ENCODE data around the gene MOB1B. TPM values are rescaled to one million over a fixed set of nuclear protein-coding genes. Genes with fewer than 3 reads are reported as not detected.
"Not testable (repeated sequence)": the region's sequence is repeated elsewhere in the genome, so short reads cannot be mapped to it uniquely, and the experiment has no call there.

MOB1B gene
- total RNA-seq, 2 donors from 2014 or later: 13.6 to 19.7 TPM

DNA sequence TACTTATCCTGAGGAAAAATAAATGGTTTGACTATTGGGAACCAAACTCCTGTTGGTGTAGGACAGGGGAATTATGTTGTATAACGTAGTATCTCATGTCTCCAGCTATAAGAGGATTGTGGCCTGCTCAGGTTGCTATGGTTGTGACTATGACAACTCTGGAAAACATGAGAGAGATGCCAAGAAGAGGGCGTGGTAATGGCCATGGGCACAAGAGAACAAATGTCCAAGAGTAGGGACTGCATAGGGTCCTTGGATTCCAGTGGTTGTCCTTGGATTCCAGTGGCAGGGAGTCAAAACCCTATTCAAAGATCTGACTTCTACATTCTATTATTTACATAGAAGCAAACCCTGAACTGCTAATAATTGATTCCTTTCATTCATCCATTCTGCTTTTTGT lies 6.8 kb upstream of the MOB1B start:
- DNase-seq (ENCODE audit: low spot score): no peak
- no peaks in the 10 kb centered on the region for H3K27me3 ChIP-seq (replicated peaks; ENCODE audit: insufficient read depth)
- H3K4me1 ChIP-seq (replicated peaks): no peaks in the 10 kb centered on the region
- no peak overlapping the region for H3K27ac ChIP-seq
- intact Hi-C loops (cut with DNase I): loop anchor here (10.0 kb wide), 1 partner anchor 51 kb away; no protein-coding TSS in a partner anchor
- H3K9me3 ChIP-seq: no peaks in the 10 kb centered on the region
- WGBS: 76% methylated on average over 2 of the region's 2 CpGs
- TF ChIP-seq POLR2AphosphoS5 (IDR thresholded peaks at IDR 0.05) (no peak), POLR2A (IDR thresholded peaks at IDR 0.05) (no peak)
- TF ChIP-seq, protein P1, sequence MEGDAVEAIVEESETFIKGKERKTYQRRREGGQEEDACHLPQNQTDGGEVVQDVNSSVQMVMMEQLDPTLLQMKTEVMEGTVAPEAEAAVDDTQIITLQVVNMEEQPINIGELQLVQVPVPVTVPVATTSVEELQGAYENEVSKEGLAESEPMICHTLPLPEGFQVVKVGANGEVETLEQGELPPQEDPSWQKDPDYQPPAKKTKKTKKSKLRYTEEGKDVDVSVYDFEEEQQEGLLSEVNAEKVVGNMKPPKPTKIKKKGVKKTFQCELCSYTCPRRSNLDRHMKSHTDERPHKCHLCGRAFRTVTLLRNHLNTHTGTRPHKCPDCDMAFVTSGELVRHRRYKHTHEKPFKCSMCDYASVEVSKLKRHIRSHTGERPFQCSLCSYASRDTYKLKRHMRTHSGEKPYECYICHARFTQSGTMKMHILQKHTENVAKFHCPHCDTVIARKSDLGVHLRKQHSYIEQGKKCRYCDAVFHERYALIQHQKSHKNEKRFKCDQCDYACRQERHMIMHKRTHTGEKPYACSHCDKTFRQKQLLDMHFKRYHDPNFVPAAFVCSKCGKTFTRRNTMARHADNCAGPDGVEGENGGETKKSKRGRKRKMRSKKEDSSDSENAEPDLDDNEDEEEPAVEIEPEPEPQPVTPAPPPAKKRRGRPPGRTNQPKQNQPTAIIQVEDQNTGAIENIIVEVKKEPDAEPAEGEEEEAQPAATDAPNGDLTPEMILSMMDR (IDR thresholded peaks at IDR 0.05): no peak
- no peak overlapping the region for H3K4me3 ChIP-seq
- H3K36me3 ChIP-seq: no peaks in the 10 kb centered on the region

DNA sequence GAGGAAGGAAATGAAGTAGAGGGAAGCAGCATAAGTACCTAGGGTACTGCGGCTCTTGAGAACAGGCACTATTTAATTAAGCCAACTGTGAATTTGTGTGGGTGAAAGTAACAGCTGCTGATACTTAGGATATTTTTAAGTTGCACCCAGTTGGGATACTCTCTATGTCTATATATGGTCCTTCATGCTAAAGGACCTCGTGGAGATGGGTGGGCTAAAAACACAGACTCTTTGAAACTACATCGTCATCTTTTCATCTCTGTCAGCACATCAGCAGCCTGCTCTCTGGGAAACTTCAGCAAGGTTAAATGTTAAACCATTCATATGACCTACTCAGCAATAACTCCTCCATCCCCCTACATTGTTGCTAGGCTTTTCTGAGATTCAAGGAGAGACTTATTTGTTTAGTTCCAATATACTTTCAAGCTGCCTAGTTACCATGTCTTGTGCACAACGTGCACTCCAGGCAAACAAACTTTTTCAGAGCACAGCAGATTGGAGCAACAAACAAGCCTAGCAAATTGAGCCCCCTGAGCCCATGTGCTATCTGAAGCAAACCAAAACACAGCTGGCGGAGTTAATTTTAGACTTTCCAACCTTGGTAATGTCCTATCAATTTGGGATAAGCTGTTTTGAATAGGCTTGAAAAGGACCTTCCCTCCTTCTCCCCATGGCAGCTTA lies 6.2 kb upstream of the MOB1B start:
- no peaks in the 10 kb centered on the region for H3K36me3 ChIP-seq
- H3K27ac ChIP-seq: no peak overlapping the region
- no peaks in the 10 kb centered on the region for H3K4me1 ChIP-seq (replicated peaks)
- no peaks in the 10 kb centered on the region for H3K9me3 ChIP-seq
- no peaks in the 10 kb centered on the region for H3K27me3 ChIP-seq (replicated peaks; ENCODE audit: insufficient read depth)
- DNase-seq (ENCODE audit: low spot score): no peak
- TF ChIP-seq, protein P1 (IDR thresholded peaks at IDR 0.05): no peak
- TF ChIP-seq POLR2AphosphoS5 (IDR thresholded peaks at IDR 0.05) (no peak), POLR2A (IDR thresholded peaks at IDR 0.05) (no peak)
- WGBS: 48% methylated on average over 5 of the region's 5 CpGs
- intact Hi-C loops (cut with DNase I): loop anchor here (10.0 kb wide), 1 partner anchor 51 kb away; no protein-coding TSS in a partner anchor
- no peak overlapping the region for H3K4me3 ChIP-seq

DNA sequence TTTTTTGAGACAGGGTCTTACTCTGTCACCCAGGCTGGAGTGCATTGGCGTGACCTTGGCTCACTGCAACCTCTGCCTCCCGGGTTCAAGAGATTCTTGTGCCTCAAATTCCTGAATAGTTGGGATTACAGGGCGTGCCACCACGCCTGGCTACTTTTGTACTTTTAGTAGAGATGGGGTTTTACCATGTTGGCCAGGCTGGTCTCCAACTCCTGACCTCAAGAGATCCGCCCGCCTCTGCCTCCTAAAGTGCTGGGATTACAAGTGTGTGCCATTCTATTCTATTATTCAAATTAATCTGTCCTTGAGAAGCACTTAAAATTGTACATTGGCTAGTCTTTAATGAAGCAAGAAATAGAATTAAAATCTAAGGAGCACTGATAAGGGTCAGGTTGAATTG lies 3.6 kb upstream of the MOB1B start:
- H3K27ac ChIP-seq; H3K4me1 ChIP-seq (replicated peaks); H3K9me3 ChIP-seq; DNase-seq (ENCODE audit: low spot score); H3K27me3 ChIP-seq (replicated peaks; ENCODE audit: insufficient read depth); H3K4me3 ChIP-seq; H3K36me3 ChIP-seq: not testable (repeated sequence)
- intact Hi-C loops (cut with DNase I): loop anchor here (10.0 kb wide), 1 partner anchor 54 kb away; no protein-coding TSS in a partner anchor
- 95% methylated on average over 6 of the region's 6 CpGs for WGBS

DNA sequence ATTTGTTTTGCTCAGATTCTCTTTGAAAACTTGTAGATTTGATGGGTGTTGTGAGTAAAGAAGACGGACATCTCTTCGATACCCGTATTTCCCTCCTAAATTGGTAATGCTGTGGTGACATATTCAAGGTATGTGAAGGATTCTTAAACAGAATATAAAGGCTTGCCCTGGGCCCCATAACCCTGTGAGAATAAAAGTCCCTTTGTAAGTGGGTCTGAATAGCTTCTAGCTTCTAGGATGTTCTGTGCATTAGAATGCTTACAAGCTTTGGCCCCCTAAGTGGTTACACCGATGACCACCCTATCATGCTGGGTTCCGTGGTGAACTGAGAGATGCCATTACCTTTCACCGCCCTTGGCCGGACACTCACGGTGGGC lies 574 bp upstream of the MOB1B start:
- Histone ChIP-seq H3K27me3 (replicated peaks; ENCODE audit: insufficient read depth) (no peaks in the 10 kb centered on the region), H3K36me3 (no peaks in the 10 kb centered on the region), H3K9me3 (no peaks in the 10 kb centered on the region), H3K4me3 (peak overlapping the region; percentile 72 to 91), H3K4me1 (replicated peaks) (no peaks in the 10 kb centered on the region), H3K27ac (peak overlapping the region; percentile 83 to 89)
- 13% methylated on average over 8 of the region's 8 CpGs for WGBS
- peak; percentile 4 for DNase-seq (ENCODE audit: low spot score)
- intact Hi-C loops (cut with DNase I): loop anchor here (10.0 kb wide), 1 partner anchor 93 kb away; the partner anchor contains the start of gene DCK
- no peak for TF ChIP-seq POLR2AphosphoS5 (IDR thresholded peaks at IDR 0.05)
- no peak for TF ChIP-seq POLR2A (IDR thresholded peaks at IDR 0.05)
- TF ChIP-seq, protein P1 (IDR thresholded peaks at IDR 0.05): no peak

DNA sequence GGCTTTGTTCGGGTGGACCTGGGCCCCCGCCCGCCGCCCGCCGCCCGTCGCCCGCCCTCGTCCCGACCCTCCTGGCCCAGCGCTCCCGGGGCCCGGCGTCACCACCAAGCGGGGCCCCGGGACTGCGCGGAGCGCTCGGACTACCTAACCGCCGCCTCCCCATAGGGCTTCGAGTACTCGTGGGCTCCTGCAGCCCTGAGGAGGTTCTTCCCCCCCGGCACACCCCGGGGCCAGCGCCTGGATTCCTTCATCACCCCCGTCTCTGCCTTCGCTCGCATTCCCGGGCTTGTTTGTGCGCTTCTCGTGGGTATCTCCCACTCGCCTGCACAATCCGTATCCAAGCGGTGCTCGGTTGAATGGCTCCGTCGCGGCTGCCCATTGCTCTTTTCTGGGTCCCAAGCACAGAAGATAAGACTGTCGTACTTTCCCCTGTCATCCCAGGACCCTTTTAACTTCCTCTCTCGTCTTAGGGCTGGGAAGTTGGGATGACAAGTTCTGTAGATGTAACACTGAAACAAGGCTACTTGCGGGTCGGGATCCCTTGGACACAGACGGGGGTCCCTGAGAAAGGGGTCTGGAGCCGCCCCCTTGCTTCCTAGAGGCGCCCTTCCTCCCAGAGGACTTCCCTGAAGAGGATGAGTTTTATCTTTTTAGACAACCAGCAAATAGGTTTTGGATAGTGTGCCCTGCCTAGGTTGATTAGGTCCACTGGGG lies 565 bp downstream of the MOB1B start:
- TF ChIP-seq, protein P1 (IDR thresholded peaks at IDR 0.05): no peak
- no peak for TF ChIP-seq POLR2AphosphoS5 (IDR thresholded peaks at IDR 0.05)
- no peak for TF ChIP-seq POLR2A (IDR thresholded peaks at IDR 0.05)
- Histone ChIP-seq H3K36me3 (no peaks in the 10 kb centered on the region), H3K9me3 (no peaks in the 10 kb centered on the region), H3K4me1 (replicated peaks) (no peaks in the 10 kb centered on the region), H3K27ac (peak overlapping the region; percentile 83 to 89), H3K27me3 (replicated peaks; ENCODE audit: insufficient read depth) (no peaks in the 10 kb centered on the region), H3K4me3 (peak overlapping the region; percentile 72 to 91)
- WGBS: under 1% methylated on average over 45 of the region's 48 CpGs
- intact Hi-C loops (cut with DNase I): loop anchor here (10.0 kb wide), 1 partner anchor 92 kb away; the partner anchor contains the start of gene DCK
- DNase-seq (ENCODE audit: low spot score): peak; percentile 15
